AG04449 (cell line): ENCODE measurements around the gene HTD2.

Experiments
- CTCF ChIA-PET: fragments of 350-600 bp; formaldehyde crosslinking; extraction: SDS; loops from one replicate; lab custom pipeline; 2021; ENCODE audit warnings: antibody characterized with exemption; lab: Yijun Ruan, JAX
- POLR2A ChIA-PET: fragments of 400-600, 350-600 bp; formaldehyde crosslinking; extraction: SDS; loops from one replicate; lab custom pipeline; 2020; ENCODE audit warnings: antibody characterized with exemption, inconsistent platforms; lab: Yijun Ruan, JAX
- DNase-seq: peaks from one replicate; pipeline ENCODE4 v3.0.0-alpha.2; 2010; ENCODE audit warnings: low read depth, low spot score
- H3K4me3 ChIP-seq: 2 replicates; pipeline ENCODE4 v1.5.1; 2011; ENCODE audit warnings: low read depth, mild to moderate bottlenecking, control low read depth, low read length
- TF ChIP-seq, protein P1 (sequence below): IDR thresholded peaks from one replicate; pipeline ENCODE4 v1.5.1; 2011; ENCODE audit warnings: mild to moderate bottlenecking, moderate library complexity, low read length, control low read depth, inconsistent platforms; ENCODE audit not compliant: insufficient read depth; ENCODE audit errors: missing control alignments

The HTD2 gene

DNA sequence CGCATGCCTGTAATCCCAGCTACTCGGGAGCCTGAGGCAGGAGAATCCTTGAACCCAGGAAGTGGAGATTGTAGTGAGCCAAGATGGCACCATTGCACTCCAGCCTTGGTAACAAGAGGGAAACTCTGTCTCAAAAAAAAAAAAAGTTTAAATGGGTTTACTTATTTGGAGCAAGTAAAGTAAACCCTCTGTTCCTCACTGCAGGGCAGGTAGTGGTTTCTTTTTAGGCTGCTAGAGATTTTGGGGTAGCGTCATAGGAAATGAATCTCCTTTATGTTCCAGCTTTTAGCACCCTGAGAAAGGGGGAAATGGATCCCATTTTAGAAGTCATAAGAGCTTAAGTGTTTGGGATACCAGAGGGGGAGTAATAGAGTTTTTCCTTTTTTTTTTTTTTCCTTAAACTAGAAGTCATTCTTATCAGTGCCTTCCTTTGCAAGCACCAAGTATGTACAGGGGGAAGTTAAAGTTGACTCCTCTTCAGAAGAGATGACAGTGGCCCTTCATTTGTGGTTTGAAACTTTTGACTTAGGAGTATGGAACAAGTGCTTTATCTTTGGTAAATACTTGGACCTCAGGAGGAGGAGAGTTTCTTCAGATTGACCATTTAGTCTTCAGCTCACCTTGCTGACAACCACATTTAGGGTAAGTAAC lies 34.4 kb downstream of the HTD2 start:
- ChIA-PET CTCF (interaction anchor here (0.6 to 1.1 kb wide), 3 partner anchors 8 to 34 kb away, joined by 3 to 4 read pairs (median 3); partner anchors contain the start of genes HTD2 and RPP14), POLR2A (no interaction called here)
- no peak for DNase-seq
- TF ChIP-seq, protein P1, sequence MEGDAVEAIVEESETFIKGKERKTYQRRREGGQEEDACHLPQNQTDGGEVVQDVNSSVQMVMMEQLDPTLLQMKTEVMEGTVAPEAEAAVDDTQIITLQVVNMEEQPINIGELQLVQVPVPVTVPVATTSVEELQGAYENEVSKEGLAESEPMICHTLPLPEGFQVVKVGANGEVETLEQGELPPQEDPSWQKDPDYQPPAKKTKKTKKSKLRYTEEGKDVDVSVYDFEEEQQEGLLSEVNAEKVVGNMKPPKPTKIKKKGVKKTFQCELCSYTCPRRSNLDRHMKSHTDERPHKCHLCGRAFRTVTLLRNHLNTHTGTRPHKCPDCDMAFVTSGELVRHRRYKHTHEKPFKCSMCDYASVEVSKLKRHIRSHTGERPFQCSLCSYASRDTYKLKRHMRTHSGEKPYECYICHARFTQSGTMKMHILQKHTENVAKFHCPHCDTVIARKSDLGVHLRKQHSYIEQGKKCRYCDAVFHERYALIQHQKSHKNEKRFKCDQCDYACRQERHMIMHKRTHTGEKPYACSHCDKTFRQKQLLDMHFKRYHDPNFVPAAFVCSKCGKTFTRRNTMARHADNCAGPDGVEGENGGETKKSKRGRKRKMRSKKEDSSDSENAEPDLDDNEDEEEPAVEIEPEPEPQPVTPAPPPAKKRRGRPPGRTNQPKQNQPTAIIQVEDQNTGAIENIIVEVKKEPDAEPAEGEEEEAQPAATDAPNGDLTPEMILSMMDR = no peak
- H3K4me3 ChIP-seq = no peak overlapping the region

DNA sequence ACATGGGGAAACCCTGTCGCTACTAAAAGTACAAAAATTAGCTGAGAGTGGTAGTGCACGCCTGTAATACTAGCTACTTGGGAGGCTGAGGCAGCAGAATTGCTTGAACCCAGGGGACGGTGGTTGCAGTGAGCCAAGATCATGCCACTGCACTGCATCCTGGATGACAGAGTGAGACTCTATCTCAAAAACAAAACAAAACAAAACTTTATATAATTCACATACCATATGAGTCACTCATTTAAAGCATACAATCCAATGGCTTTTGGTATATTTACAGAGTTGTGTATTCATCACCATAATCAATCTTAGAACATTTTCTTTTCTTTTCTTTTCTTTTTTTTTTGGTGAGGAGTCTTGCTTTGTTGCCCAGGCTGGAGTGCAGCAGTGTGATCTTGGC lies 35.1 kb downstream of the HTD2 start:
- CTCF ChIA-PET = interaction anchor here (1.1 to 1.3 kb wide), 2 partner anchors 25 to 34 kb away, joined by 4 read pairs; partner anchors contain the start of genes HTD2 and RPP14
- TF ChIP-seq, protein P1 = no peak
- H3K4me3 ChIP-seq = no peak overlapping the region
- no peak for DNase-seq
- POLR2A ChIA-PET = no interaction called here

DNA sequence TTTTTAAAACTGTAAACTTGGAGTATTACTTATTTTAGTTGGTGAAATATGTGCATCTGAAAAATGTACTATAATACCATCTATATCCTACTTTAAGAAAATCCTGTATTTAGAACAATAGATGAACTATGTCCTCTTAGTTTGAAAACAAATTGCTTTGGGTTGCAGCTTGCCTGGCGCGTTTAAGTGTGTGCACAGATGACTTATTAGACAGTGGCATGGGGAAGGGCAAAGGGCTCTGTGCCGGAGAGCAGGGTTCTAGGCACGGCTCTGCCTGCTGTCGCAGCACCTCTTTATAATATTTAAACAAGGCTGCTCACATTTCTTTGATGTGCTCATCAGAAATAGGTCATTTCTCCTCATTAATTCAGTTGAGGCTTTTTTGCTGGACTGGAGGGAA lies 36.4 kb downstream of the HTD2 start:
- DNase-seq = no peak
- POLR2A ChIA-PET = interaction anchor here (0.6 kb wide), 1 partner anchor 32 kb away, joined by 3 read pairs; no protein-coding TSS in a partner anchor
- TF ChIP-seq, protein P1 = no peak
- CTCF ChIA-PET = interaction anchor here (1.3 kb wide), 1 partner anchor 26 kb away, joined by 4 read pairs; no protein-coding TSS in a partner anchor
- no peak overlapping the region for H3K4me3 ChIP-seq

DNA sequence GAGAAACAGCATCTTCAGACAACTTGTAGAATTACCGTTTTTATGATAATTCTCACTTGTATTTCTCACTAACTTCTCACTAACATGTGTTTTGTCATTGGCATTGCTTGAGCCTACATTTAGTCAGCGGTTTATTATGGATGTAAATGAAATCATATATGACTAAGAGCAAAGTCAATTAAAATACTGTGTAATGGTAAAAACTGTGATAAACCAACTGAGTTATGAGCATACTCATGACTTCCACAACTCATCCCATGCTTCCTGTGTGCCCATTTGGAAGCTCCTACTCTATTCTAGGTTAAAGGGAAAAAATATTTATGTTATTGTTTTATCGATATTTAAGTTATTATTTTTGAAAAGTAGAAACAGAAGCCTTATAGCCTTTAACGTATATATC lies 39.1 kb downstream of the HTD2 start:
- TF ChIP-seq, protein P1 = no peak
- no peak overlapping the region for H3K4me3 ChIP-seq
- CTCF ChIA-PET = no interaction called here
- POLR2A ChIA-PET = no interaction called here
- no peak for DNase-seq

DNA sequence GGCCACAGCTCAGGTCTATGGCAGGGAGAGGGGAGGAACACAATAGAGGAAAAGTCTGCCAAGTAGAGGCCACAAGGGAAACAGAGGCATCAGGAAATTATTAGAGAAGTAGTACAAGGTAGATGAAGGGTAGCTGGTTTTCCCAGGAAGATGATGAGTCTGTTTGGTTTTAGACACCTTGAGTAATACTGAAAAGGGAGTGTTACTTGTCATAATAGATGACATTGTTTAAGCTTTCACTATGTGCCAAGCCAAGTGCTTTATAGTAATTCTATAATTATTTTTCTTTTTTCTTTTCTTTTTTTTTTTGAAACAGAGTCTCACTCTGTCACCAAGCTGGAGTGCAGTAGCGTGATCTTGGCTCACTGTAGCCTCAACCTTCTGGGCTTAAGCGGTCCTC lies 40.0 kb downstream of the HTD2 start:
- POLR2A ChIA-PET = interaction anchor here (0.7 kb wide), 1 partner anchor 765 kb away, joined by 6 read pairs; no protein-coding TSS in a partner anchor
- CTCF ChIA-PET = interaction anchor here (0.9 kb wide), 1 partner anchor 59 kb away, joined by 3 read pairs; no protein-coding TSS in a partner anchor
- TF ChIP-seq, protein P1 = no peak
- no peak overlapping the region for H3K4me3 ChIP-seq
- no peak for DNase-seq

DNA sequence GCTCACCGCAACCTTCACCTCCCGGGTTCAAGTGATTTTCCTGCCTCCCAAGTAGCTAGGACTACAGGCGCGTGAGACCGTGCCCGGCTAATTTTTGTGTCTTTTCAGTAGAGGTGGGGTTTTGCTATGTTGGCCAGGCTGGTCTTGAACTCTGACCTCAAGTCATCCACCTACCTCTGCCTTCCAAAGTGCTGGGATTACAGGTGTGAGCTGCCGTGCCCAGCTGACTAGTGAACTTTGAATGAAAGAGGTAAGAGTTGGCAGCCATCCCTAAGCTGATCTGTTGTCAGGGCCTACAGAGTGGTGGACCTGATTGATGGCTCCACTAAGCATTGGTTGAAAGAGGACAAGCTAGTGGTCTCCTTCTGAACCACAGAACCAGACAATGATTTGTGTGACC lies 41.7 kb downstream of the HTD2 start:
- TF ChIP-seq, protein P1 = no peak
- POLR2A ChIA-PET = no interaction called here
- CTCF ChIA-PET = interaction anchor here (1.1 kb wide), 1 partner anchor 11 kb away, joined by 3 read pairs; no protein-coding TSS in a partner anchor
- H3K4me3 ChIP-seq = no peak overlapping the region
- no peak for DNase-seq
